DND-41 (cell line): ENCODE data around the gene RPUSD1.

Experiments used
- ATAC-seq: fragments of 200-7000 bp; cut with Tn5 transposase; 3 replicates; pipeline ENCODE4 v1.9.1; 2021; ENCODE audit warnings: low read depth; ENCODE audit not compliant: insufficient read depth
- DNase-seq: peaks from one replicate; pipeline ENCODE4 v3.0.0-alpha.2; 2020
- H2AFZ ChIP-seq: 2 replicates; pipeline ENCODE4 v1.6.0; 2012; ENCODE audit warnings: low read depth, low read length
- H3K27ac ChIP-seq: 2 replicates; pipeline ENCODE4 v1.5.1; 2012; ENCODE audit warnings: low read length, inconsistent platforms
- H3K27me3 ChIP-seq: fragments of 200-600 bp; sonication (generic); 2 replicates; pipeline ENCODE4 v1.6.0; 2012; ENCODE audit warnings: low read length, mild to moderate bottlenecking, inconsistent platforms; ENCODE audit not compliant: insufficient read depth, poor library complexity
- H3K36me3 ChIP-seq: 2 replicates; pipeline ENCODE4 v1.5.1; 2012; ENCODE audit warnings: low read length, inconsistent platforms; ENCODE audit not compliant: insufficient read depth
- H3K4me1 ChIP-seq: 2 replicates; pipeline ENCODE4 v1.5.1; 2012; ENCODE audit warnings: mild to moderate bottlenecking, low read length; ENCODE audit not compliant: insufficient read depth
- H3K4me2 ChIP-seq: 2 replicates; pipeline ENCODE4 v1.6.0; 2012; ENCODE audit warnings: mild to moderate bottlenecking, moderate library complexity, low read length, inconsistent platforms; ENCODE audit not compliant: insufficient read depth
- H3K4me3 ChIP-seq, 2 experiments: fragments of 200-600 bp in 1 of 2; shearing (Covaris generic) in 1 of 2; 2 replicates each; pipeline ENCODE4 v1.5.1; 2012 to 2016; ENCODE audit warnings: inconsistent platforms in 2 of 2, low read length in 2 of 2, mild to moderate bottlenecking in 2 of 2, low read depth in 1 of 2, moderate library complexity in 1 of 2
- H3K79me2 ChIP-seq: 2 replicates; pipeline ENCODE4 v1.6.0; 2012; ENCODE audit warnings: low read length, inconsistent platforms; ENCODE audit not compliant: insufficient read depth
- H3K9ac ChIP-seq: 2 replicates; pipeline ENCODE4 v1.6.0; 2012; ENCODE audit warnings: low read depth, mild to moderate bottlenecking, inconsistent platforms, low read length, moderate library complexity
- H3K9me3 ChIP-seq: 2 replicates; pipeline ENCODE4 v1.5.1; 2012; ENCODE audit warnings: low read length, moderate library complexity, mild to moderate bottlenecking, inconsistent platforms; ENCODE audit not compliant: insufficient read depth, severe bottlenecking
- H4K20me1 ChIP-seq: 2 replicates; pipeline ENCODE4 v1.6.0; 2012; ENCODE audit warnings: low read length; ENCODE audit not compliant: insufficient read depth
- EZH2 ChIP-seq: IDR thresholded peaks from 3 replicates; pipeline ENCODE4 v1.6.1; 2012; ENCODE audit warnings: borderline replicate concordance, low read depth, mild to moderate bottlenecking, moderate library complexity, low read length, inconsistent platforms; ENCODE audit not compliant: severe bottlenecking
- TF ChIP-seq, protein P1 (sequence below): IDR thresholded peaks from 2 replicates; pipeline ENCODE4 v1.5.1; 2012; ENCODE audit warnings: borderline replicate concordance, low read length, moderate library complexity, mild to moderate bottlenecking; ENCODE audit not compliant: poor library complexity, severe bottlenecking; ENCODE audit errors: extremely low read depth

Gene RPUSD1

DNA sequence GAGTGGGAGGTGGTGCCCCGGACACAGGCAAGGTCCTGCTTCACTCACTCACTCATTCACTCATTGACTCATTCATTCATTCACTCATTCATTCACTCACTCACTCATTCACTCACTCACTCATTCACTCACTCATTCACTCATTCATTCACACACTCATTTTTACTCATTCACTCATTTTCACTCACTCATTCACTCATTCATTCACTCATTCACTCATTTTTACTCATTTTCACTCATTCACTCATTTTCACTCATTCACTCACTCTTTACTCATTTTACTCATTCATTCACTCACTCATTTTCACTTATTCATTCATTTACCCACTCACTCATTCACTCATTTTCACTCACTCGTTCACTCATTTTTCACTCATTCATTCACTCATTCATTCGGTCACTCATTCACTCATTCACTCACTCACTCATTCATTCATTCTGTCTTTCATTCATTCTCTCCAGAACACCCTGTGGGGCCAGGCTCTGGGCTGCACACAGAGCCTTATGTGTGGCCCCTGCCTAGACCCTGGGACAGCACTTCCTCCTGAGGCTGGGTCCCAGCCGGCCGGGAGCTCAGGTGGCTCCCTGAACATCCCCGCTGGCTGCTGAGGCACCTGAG is 9.2 kb downstream of the RPUSD1 start:
- ATAC-seq (no peak), DNase-seq (no peak)
- TF ChIP-seq, protein P1, sequence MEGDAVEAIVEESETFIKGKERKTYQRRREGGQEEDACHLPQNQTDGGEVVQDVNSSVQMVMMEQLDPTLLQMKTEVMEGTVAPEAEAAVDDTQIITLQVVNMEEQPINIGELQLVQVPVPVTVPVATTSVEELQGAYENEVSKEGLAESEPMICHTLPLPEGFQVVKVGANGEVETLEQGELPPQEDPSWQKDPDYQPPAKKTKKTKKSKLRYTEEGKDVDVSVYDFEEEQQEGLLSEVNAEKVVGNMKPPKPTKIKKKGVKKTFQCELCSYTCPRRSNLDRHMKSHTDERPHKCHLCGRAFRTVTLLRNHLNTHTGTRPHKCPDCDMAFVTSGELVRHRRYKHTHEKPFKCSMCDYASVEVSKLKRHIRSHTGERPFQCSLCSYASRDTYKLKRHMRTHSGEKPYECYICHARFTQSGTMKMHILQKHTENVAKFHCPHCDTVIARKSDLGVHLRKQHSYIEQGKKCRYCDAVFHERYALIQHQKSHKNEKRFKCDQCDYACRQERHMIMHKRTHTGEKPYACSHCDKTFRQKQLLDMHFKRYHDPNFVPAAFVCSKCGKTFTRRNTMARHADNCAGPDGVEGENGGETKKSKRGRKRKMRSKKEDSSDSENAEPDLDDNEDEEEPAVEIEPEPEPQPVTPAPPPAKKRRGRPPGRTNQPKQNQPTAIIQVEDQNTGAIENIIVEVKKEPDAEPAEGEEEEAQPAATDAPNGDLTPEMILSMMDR, result no peak
- no peak for TF ChIP-seq EZH2
- Histone ChIP-seq H3K36me3 (no peaks in the 10 kb centered on the region), H3K4me1 (no peaks in the 10 kb centered on the region), H3K27me3 (no peaks in the 10 kb centered on the region), H3K27ac (no peak overlapping the region), H3K79me2 (no peaks in the 10 kb centered on the region), H3K9ac (no peak overlapping the region), H4K20me1 (peaks cover 2% of the 10 kb centered on the region; the same call in 1 of the 2 replicates), H3K9me3 (no peaks in the 10 kb centered on the region), H2AFZ (no peak overlapping the region), H3K4me2 (no peak overlapping the region), H3K4me3 (no peak overlapping the region)

DNA sequence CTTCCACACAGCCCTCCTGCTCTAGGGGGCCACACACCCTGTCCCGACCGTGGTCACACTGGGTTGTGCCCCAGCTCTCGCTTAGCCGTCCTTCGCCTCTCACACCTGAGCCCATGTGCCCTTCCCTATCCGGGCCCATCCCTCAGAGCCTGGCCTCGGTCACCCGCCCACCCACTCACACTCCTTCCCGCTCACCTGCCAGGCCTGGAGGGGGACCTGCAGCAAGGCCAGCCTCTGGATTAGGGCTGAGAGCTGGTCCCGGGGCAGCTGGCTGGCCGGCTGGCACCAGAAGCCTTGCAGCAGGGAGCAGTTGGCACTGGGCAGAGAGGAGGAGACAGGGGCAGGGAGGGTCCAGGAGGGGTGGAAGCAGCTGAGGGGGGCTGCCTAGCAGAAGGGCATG is 9.7 kb downstream of the RPUSD1 start:
- H3K9me3 ChIP-seq, result no peaks in the 10 kb centered on the region
- TF ChIP-seq, protein P1, result no peak
- no peak for TF ChIP-seq EZH2
- no peak overlapping the region for H3K4me3 ChIP-seq
- H3K4me2 ChIP-seq, result no peak overlapping the region
- DNase-seq (no peak), ATAC-seq (no peak)
- no peaks in the 10 kb centered on the region for H3K4me1 ChIP-seq
- H3K9ac ChIP-seq, result no peak overlapping the region
- no peaks in the 10 kb centered on the region for H3K36me3 ChIP-seq
- H3K27me3 ChIP-seq, result no peaks in the 10 kb centered on the region
- H3K27ac ChIP-seq, result no peak overlapping the region
- no peak overlapping the region for H2AFZ ChIP-seq
- no peaks in the 10 kb centered on the region for H3K79me2 ChIP-seq
- H4K20me1 ChIP-seq, result 0 out of 2 replicates have a peak, but pooled peaks cover 2% of the 10 kb centered on the region

DNA sequence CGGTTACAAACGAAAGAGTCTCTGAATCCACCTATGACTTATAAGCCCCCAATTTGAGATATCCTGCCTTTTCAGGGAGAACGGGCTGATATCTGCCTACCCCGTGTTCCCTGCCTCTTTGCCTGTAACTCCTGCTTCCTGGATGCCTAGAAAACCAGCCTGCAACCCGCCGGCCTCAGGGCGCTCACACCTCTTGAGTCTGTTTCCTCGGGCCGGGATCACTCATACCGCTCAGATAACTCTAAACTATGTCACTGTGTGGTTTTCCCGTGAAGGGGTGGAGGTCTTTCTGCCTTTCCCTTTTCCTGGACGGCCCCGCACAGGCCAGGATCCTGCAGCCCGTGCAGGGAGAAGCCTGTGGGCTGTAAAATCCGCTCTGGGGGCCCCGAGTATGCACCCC is 10.4 kb downstream of the RPUSD1 start:
- H4K20me1 ChIP-seq, result peaks cover 2% of the 10 kb centered on the region; the same call in 1 of the 2 replicates
- no peaks in the 10 kb centered on the region for H3K36me3 ChIP-seq
- H3K4me2 ChIP-seq, result no peak overlapping the region
- no peak for DNase-seq
- no peaks in the 10 kb centered on the region for H3K9me3 ChIP-seq
- no peak for TF ChIP-seq EZH2
- TF ChIP-seq, protein P1, result no peak
- no peak overlapping the region for H2AFZ ChIP-seq
- H3K27me3 ChIP-seq, result no peaks in the 10 kb centered on the region
- H3K9ac ChIP-seq, result no peak overlapping the region
- no peak overlapping the region for H3K27ac ChIP-seq
- no peak for ATAC-seq
- H3K4me1 ChIP-seq, result no peaks in the 10 kb centered on the region
- no peak overlapping the region for H3K4me3 ChIP-seq
- no peaks in the 10 kb centered on the region for H3K79me2 ChIP-seq
